GM19099 (cell line): ENCODE measurements around the gene CAMTA1.

Experiments used
- POLR2A ChIP-seq: IDR thresholded peaks from 3 replicates; pipeline ENCODE4 v1.6.1; 2011; ENCODE audit warnings: low read depth; ENCODE audit not compliant: insufficient read length; ENCODE audit errors: extremely low read depth

CAMTA1 gene

GRCh38 chr1:6962996-6963911 lies 178.0 kb downstream of the CAMTA1 start:
- TF ChIP-seq POLR2A: no peak

- no peak for TF ChIP-seq POLR2A
These were observed 178.7 kb downstream of the CAMTA1 start for GRCh38 chr1:6963912-6964307.

DNA sequence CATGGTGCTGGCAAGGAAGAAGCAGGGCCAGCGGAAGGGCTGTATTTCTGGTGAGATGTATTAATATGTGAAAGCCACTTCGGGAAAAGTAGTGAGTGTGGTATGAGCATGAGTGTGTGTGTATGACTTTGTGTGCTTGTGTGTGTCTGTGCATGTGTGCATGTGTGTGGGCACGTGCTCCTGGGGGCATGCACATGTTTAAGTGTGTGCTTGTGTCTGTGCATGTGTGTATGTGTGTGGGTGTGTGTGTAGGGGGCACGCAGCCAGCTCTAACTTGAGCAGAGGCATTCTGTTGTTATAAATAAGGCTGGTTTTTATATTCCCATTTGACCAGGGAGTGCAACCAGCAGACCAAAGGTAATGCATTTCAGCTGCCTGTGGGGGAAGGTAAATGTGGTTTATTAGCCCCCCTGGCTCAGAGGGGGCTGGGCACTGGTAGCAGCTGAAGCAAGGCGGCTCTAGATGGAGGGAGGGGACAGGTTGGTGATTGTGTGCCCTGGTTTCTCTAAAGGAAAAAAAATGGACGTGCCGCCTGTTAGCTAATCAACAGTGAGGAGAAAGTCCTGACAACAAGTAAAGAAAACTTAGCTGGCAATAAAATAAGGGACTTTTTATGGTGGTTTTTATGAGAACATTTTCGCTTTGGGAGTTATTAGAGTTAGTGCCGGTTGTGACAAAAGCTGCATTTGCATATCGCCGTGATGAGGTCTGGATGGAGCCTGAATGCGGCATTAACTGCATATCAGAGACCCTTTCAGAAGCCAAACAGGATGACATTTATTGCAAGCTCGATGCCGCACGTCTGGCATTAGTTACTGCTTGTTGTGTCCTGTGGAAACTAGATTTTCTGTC lies 180.1 kb downstream of the CAMTA1 start:
- TF ChIP-seq POLR2A: no peak

DNA sequence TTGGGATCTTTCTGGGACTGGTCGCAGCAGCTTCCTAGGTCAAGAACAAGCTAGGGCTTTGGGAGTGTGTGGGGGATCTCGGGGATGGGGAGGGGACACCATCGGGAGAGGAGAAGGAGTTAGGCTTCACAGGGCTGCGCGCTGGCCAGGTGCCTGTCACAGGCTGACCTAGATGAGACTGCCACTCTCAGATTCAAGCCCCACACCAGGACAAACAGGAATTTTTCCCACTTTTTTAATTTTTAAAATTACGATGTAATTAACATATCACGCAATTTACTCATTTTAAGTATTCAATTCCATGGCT lies 180.6 kb downstream of the CAMTA1 start:
- no peak for TF ChIP-seq POLR2A

DNA sequence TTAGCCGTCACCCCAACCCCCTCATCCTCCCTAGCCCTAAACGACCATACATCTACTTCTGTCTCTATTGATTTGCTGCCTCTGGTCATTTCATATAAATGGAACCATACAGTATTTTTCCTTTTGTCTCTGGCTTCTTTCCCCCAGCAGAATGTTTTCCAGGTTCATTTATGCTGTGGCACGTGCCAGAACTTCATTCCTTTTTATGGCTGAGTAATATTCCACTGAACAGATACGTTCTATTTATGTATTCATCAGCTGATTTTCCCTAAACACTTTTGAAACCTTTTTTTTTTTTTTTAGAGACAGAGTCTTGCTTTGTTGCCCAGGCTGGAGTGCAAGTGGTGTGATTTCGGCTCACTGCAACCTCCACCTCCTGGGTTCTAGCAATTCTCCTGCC lies 181.1 kb downstream of the CAMTA1 start:
- no peak for TF ChIP-seq POLR2A

GRCh38 chr1:6967431-6968111 lies 182.3 kb downstream of the CAMTA1 start:
- TF ChIP-seq POLR2A: no peak

DNA sequence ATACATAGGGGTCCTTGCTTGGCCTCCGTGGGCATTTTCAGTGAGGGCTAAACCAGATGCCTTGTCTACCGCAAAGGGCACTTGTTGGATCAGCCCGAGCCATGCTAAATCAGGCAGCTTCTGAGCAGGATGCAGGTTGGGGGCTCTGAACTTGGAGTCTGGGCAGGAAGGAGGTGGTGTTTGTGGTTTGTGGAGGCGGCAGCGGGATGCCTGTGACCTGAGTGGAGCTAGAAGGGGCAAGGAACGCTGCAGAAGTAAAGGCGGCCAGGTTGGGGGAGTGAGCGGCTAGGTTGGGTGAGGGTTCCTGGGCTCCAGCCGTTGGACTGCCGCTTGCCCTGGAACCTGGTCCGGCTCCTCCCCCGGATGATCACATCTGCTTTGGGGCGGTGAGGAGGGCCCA lies 183.9 kb downstream of the CAMTA1 start:
- TF ChIP-seq POLR2A: no peak

DNA sequence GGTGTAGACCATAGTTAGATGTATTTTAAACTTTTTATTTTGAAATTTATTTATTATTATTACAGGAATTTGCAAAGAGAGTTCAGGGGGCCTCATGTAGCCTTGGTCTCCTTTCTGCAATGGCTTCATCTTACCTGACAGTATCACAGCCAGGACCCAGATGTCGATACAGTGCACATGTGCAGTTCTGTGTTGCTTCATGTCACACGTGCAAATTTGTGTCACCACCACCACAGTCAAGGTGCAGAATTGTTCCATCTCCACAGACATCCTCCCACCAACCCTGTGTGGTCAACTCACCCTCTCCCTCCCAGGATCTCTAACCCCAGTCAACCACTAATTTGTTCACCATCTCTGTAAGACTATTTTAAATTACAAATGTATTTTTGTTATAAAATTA lies 184.5 kb downstream of the CAMTA1 start:
- no peak for TF ChIP-seq POLR2A

DNA sequence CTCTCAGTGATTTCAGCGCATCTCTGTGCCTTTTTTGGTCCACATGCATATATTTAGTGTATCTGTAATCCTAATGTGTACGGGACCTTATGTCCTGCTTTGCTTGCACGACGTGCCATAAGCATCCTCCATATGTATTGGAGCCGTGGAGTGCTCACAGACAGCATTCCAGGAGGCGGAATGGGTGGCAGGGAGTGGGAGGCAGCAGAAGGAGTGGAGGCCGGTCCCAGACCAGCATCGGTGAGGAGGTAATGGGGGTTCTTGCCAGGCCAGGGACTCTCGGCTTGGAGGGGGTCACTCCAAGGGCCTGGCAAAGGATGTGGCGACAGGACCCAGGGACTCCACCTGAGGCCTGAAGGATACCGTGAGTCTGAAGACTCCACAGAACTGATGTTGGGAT lies 185.0 kb downstream of the CAMTA1 start:
- TF ChIP-seq POLR2A: no peak

GRCh38 chr1:6971048-6971447 lies 185.8 kb downstream of the CAMTA1 start:
- no peak for TF ChIP-seq POLR2A

DNA sequence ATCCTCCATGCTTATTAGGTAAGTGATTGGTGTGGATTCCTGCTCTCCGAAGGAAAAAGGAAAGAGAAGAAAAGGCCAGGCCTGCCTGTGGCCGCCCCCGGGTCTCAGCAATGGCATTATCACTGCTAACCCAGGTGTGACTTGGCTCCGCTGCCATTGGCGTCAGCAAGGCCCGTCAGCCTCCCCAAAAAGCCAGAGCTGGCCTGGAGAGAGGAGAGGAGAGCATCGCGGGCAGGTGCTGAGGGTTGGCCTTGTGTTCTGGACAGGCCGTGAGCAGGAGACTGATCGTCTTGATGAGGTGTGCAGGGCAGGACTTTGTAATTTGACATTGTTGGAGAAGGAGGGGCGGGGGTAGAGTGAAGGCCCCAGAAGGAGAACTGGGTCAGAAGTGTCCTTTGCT lies 186.4 kb downstream of the CAMTA1 start:
- TF ChIP-seq POLR2A: no peak

GRCh38 chr1:6972399-6972798 lies 187.1 kb downstream of the CAMTA1 start:
- no peak for TF ChIP-seq POLR2A

DNA sequence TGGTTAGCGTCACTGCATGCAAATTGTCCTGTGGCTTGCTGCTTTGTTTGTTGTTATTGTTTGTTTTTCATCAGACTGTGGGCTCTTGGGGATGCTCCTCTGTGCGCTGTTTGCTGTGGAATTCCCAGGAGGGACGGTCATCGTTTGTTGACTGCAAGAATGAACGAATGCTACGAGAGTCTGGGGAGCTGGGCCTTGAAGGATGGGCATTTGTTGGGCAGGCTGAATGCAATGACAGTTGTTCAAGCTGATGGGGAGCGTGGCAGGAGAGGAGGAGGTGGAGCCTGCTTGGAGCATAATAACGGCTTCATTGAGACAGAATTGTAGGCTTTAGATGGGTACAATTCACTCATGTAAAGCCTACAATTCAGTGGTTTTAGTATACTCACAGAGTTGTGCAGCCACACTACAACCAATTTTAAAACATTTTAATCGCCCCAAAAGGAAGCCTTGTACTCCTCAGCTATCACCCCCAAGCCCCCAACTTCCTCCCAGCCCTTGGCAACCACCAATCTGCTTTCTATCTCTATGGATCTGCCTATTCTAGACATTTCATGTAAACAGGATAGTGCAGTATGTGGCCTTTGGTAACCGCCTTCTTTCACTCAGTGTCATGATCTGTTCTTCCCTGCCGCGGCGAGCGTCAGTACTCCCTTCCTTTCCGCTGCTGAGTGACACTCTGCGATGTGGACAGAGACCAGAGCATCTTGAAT lies 190.2 kb downstream of the CAMTA1 start:
- no peak for TF ChIP-seq POLR2A

DNA sequence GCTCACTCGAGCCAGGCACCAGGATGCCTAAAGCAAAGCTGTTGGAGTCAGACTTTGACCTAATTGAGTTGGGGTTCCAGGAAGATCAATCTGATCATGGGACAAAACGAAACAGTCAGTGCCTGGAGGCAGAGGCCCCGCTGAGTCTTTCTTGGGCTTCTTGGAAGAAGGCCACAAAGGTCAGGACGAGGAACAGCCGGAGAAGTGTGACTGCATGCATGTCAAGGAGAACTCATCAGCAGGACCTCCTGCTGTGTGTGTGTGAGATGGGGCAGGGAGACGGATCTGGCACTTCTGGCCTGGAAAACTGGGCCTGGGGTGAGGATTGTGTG lies 190.8 kb downstream of the CAMTA1 start:
- TF ChIP-seq POLR2A: no peak

- no peak for TF ChIP-seq POLR2A
These were observed 193.9 kb downstream of the CAMTA1 start for GRCh38 chr1:6979003-6979613.

- no peak for TF ChIP-seq POLR2A
These were observed 196.3 kb downstream of the CAMTA1 start for GRCh38 chr1:6981595-6981994.
